Mesenteric fat pad (tissue), 1 donor: ENCODE results near the gene CCDC70. TPM values are rescaled to one million over a fixed set of nuclear protein-coding genes. Genes with fewer than 3 reads are reported as not detected.
A peak's percentile ranks its signal among the peaks of the same experiment; 100 is the strongest.

ENCODE experiments used
- DNase-seq: peaks from one replicate; pipeline ENCODE4 v3.0.0-alpha.2; 2020; ENCODE audit warnings: low spot score
- long read RNA-seq: library from polyadenylated mRNA; unstranded; transcript quantifications from one replicate; pipeline ENCODE4 v2.0.0, GENCODE V29; 2020
- total RNA-seq: library from RNA; stranded (reverse); fragmentation: NEBNext Ultra II Directional; extraction: Animal tissue kit (Norgen Biotek cat#: 25700); gene quantifications from one replicate; pipeline ENCODE4 v1.2.1, GENCODE V29; 2021
- donor health status: DM: yes; HTN: yes; CAD: no.

The CCDC70 gene
- total RNA-seq: not detected
- long read RNA-seq: 0 reads

GRCh38 chr13:51861723-51862300, at the start of gene CCDC70:
TSS of gene CCDC70 (plus strand) at chr13:51861969. CDS start at chr13:51865412, 3,443 bp downstream.
- no peak for DNase-seq

- DNase-seq: no peak
Measured at GRCh38 chr13:51814071-51814470, 47.7 kb upstream of the CCDC70 start.

GRCh38 chr13:51814825-51815650, 46.7 kb upstream of the CCDC70 start:
- peak; percentile 74 for DNase-seq

- no peak for DNase-seq
Measured at GRCh38 chr13:51815848-51816247, 45.9 kb upstream of the CCDC70 start.

GRCh38 chr13:51816604-51817249, 45.0 kb upstream of the CCDC70 start:
- DNase-seq: no peak

GRCh38 chr13:51817717-51818116, 44.1 kb upstream of the CCDC70 start:
- DNase-seq: no peak

GRCh38 chr13:51818276-51818675, 43.5 kb upstream of the CCDC70 start:
- no peak for DNase-seq

GRCh38 chr13:51818781-51819511, 42.8 kb upstream of the CCDC70 start:
- DNase-seq: no peak

- DNase-seq: no peak
Measured at GRCh38 chr13:51819544-51819943, 42.2 kb upstream of the CCDC70 start.

- DNase-seq: no peak
Measured at GRCh38 chr13:51820016-51820597, 41.7 kb upstream of the CCDC70 start.

- DNase-seq: no peak
Measured at GRCh38 chr13:51821606-51822005, 40.2 kb upstream of the CCDC70 start.

- peak; percentile 49 for DNase-seq
Measured at GRCh38 chr13:51822106-51822815, 39.5 kb upstream of the CCDC70 start.

GRCh38 chr13:51823359-51823758, 38.4 kb upstream of the CCDC70 start:
- DNase-seq: no peak

GRCh38 chr13:51823863-51824262, 37.9 kb upstream of the CCDC70 start:
- no peak for DNase-seq

- DNase-seq: peak; percentile 64
Measured at GRCh38 chr13:51824712-51825111, 37.1 kb upstream of the CCDC70 start.

- no peak for DNase-seq
Measured at GRCh38 chr13:51825165-51825592, 36.6 kb upstream of the CCDC70 start.

GRCh38 chr13:51825681-51826254, 36.0 kb upstream of the CCDC70 start:
- peak; percentile 16 for DNase-seq

GRCh38 chr13:51826606-51827005, 35.2 kb upstream of the CCDC70 start:
- peak; percentile 28 for DNase-seq

GRCh38 chr13:51827254-51827653, 34.5 kb upstream of the CCDC70 start:
- peak; percentile 37 for DNase-seq
